ENCODE results near the gene PBX4.

PBX4 gene

GRCh38 chr19:19632661-19633060 lies 14.2 kb upstream of the PBX4 start:
- Mint-ChIP-seq H3K36me3 (ENCODE audit: low read depth) (peaks cover 35% of the 10 kb centered on the region), H3K4me1 (no peaks in the 10 kb centered on the region), H3K4me3 (peak overlapping the region in 2 of 3 experiments; percentile 11 to 22)

GRCh38 chr19:19631346-19631745 lies 12.9 kb upstream of the PBX4 start:
- no peak for TF ChIP-seq CTCF (IDR thresholded peaks at IDR 0.05; ENCODE audit: unreplicated experiment in 3 of 3)
- Mint-ChIP-seq H3K4me3 (peak overlapping the region in 2 of 3 experiments; percentile 28 to 60), H3K4me1 (peaks cover 7% of the 10 kb centered on the region), H3K9me3 (no peaks in the 10 kb centered on the region), H3K36me3 (ENCODE audit: low read depth) (peaks cover 31% of the 10 kb centered on the region), H3K27ac (no peak overlapping the region), H3K27me3 (ENCODE audit: low read depth) (no peaks in the 10 kb centered on the region)

More at GRCh38 chr19:19632661-19633060, 14.2 kb upstream of the PBX4 start:
- Mint-ChIP-seq H3K27ac (no peak overlapping the region), H3K9me3 (no peaks in the 10 kb centered on the region), H3K27me3 (ENCODE audit: low read depth) (no peaks in the 10 kb centered on the region)
- TF ChIP-seq CTCF (IDR thresholded peaks at IDR 0.05; ENCODE audit: unreplicated experiment in 3 of 3): no peak

- Mint-ChIP-seq H3K9me3 (no peaks in the 10 kb centered on the region), H3K36me3 (ENCODE audit: low read depth) (peaks cover 32% of the 10 kb centered on the region)
Observed at GRCh38 chr19:19630426-19630825, 11.9 kb upstream of the PBX4 start.

GRCh38 chr19:19630062-19630414 lies 11.6 kb upstream of the PBX4 start:
- no peak overlapping the region for H3K27ac Mint-ChIP-seq
- H3K4me1 Mint-ChIP-seq: peaks cover 7% of the 10 kb centered on the region
- TF ChIP-seq CTCF (IDR thresholded peaks at IDR 0.05; ENCODE audit: unreplicated experiment in 3 of 3): peak in 1 of 3 experiments; percentile 1
- no peaks in the 10 kb centered on the region for H3K27me3 Mint-ChIP-seq (ENCODE audit: low read depth)
- H3K9me3 Mint-ChIP-seq: no peaks in the 10 kb centered on the region
- peak overlapping the region; percentile 61 to 74 (median 70) for H3K4me3 Mint-ChIP-seq
- H3K36me3 Mint-ChIP-seq (ENCODE audit: low read depth): peaks cover 31% of the 10 kb centered on the region

More at GRCh38 chr19:19630426-19630825, 11.9 kb upstream of the PBX4 start:
- Mint-ChIP-seq H3K4me1 (peaks cover 7% of the 10 kb centered on the region), H3K27me3 (ENCODE audit: low read depth) (no peaks in the 10 kb centered on the region), H3K4me3 (peak overlapping the region; percentile 61 to 63 (median 61)), H3K27ac (no peak overlapping the region)
- no peak for TF ChIP-seq CTCF (IDR thresholded peaks at IDR 0.05; ENCODE audit: unreplicated experiment in 3 of 3)

GRCh38 chr19:19628501-19629134 lies 10.1 kb upstream of the PBX4 start:
- Mint-ChIP-seq H3K4me3 (peak overlapping the region; percentile 82 to 85 (median 83)), H3K27ac (peak overlapping the region in 2 of 3 experiments; percentile 65 to 82), H3K27me3 (ENCODE audit: low read depth) (no peaks in the 10 kb centered on the region), H3K9me3 (no peaks in the 10 kb centered on the region), H3K36me3 (ENCODE audit: low read depth) (peaks cover 28% of the 10 kb centered on the region), H3K4me1 (peaks cover 7% of the 10 kb centered on the region)
- no peak for TF ChIP-seq CTCF (IDR thresholded peaks at IDR 0.05; ENCODE audit: unreplicated experiment in 3 of 3)

Data from nephron (organoid).